Ammon's horn (tissue), 1 donor: ENCODE results near the gene ZFPL1.
"Not testable (repeated sequence)": the region's sequence is repeated elsewhere in the genome, so short reads cannot be mapped to it uniquely, and the experiment has no call there.

Experiments
- DNase-seq: peaks from one replicate; pipeline ENCODE4 v3.0.0-alpha.2; 2016; ENCODE audit warnings: low spot score

Gene ZFPL1

GRCh38 chr11:65115361-65116082 lies 31.5 kb downstream of the ZFPL1 start:
- no peak for DNase-seq

GRCh38 chr11:65116370-65117205 lies 32.6 kb downstream of the ZFPL1 start:
- DNase-seq: no peak

- peak; percentile 99 for DNase-seq
Measured at GRCh38 chr11:65117206-65118096, 33.4 kb downstream of the ZFPL1 start, which contains the start of gene ZNHIT2. ZNHIT2 (minus strand) TSS chr11:65117701; CDS start chr11:65117653, 48 bp downstream.

GRCh38 chr11:65118097-65118837 lies 34.2 kb downstream of the ZFPL1 start:
- DNase-seq: no peak

- DNase-seq: not testable (repeated sequence)
Measured at GRCh38 chr11:65118891-65119669, 35.1 kb downstream of the ZFPL1 start.

GRCh38 chr11:65119670-65119995 lies 35.6 kb downstream of the ZFPL1 start:
- no peak for DNase-seq

- DNase-seq: no peak
Measured at GRCh38 chr11:65120831-65121230, 36.8 kb downstream of the ZFPL1 start.

GRCh38 chr11:65121447-65121864 lies 37.4 kb downstream of the ZFPL1 start:
- DNase-seq: no peak

- DNase-seq: peak; percentile 99
Measured at GRCh38 chr11:65121865-65122696, 38.1 kb downstream of the ZFPL1 start, which contains the start of the genes FAU and MRPL49. FAU (minus strand) TSS chr11:65122134; CDS start chr11:65121813, 321 bp downstream. MRPL49 (plus strand) TSS chr11:65122321; CDS start chr11:65122347, 26 bp downstream.

- no peak for DNase-seq
Measured at GRCh38 chr11:65124480-65125196, 40.6 kb downstream of the ZFPL1 start.

- DNase-seq: no peak
Measured at GRCh38 chr11:65125197-65126056, 41.4 kb downstream of the ZFPL1 start.

GRCh38 chr11:65126624-65127274 lies 42.7 kb downstream of the ZFPL1 start:
- DNase-seq: no peak

GRCh38 chr11:65127473-65128181 lies 43.6 kb downstream of the ZFPL1 start:
- no peak for DNase-seq

GRCh38 chr11:65128182-65129145 lies 44.4 kb downstream of the ZFPL1 start:
- DNase-seq: no peak

- no peak for DNase-seq
Measured at GRCh38 chr11:65129649-65130441, 45.8 kb downstream of the ZFPL1 start.
